Choroid plexus epithelial cell (primary cell): Measurements from ENCODE around the gene PALD1.
"Not testable (repeated sequence)": the region's sequence is repeated elsewhere in the genome, so short reads cannot be mapped to it uniquely, and the experiment has no call there.

Experiments
- DNase-seq: peaks from one replicate; pipeline ENCODE4 v3.0.0-alpha.2; 2010; ENCODE audit warnings: low read depth
- H3K4me3 ChIP-seq: 2 replicates; pipeline ENCODE4 v1.5.1; 2011; ENCODE audit warnings: low read depth, mild to moderate bottlenecking, control low read depth, low read length, moderate library complexity
- TF ChIP-seq, protein P1 (sequence below): conservative IDR thresholded peaks from 2 replicates; pipeline ENCODE4 v1.5.1; 2011; ENCODE audit warnings: low read depth, mild to moderate bottlenecking, control low read depth, inconsistent platforms, low read length, moderate library complexity

The PALD1 gene

DNA sequence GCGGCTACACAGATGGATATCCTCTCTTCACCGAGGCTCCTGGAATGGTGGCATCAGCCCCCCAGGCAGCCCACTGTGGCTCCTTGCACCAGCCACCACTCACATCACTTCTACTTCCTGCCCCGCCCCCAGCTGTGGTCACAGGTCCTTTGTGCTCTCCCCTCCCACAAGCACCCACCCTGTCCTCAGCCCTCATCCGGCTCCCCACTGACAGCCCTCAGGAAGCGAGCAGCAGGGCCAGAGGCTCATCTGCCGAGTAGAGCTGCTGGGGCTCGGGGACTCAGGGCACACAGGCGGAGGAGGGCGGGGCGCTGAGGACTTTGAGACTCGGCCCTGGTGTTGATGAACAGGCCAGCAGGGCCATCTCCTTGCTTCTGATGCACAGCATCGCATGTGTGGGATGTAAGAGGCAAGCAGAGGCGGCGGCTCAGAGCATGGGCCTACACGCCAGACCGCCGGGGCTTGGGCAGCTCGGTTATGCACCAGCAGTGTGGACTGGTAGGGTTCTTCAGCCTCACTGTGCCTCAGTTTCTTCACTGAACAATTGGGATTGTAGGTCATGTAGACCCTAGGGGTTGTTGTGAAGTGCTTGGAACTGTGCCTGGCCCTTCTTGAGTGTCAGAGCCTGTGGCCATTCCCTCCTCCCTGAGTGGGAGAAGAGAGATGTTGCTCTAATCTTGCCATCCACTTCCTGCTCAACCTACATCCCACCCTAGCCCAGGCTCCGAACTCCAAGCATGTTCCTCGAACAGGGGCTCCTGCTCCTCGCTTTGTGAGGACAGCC is 124.3 kb downstream of the PALD1 start, which contains the start of gene PRF1:
TSS of gene PRF1 (minus strand) at position 77 of the 784 bp plus-strand sequence. CDS start 1,839 bp downstream, outside the sequence.
- TF ChIP-seq, protein P1, sequence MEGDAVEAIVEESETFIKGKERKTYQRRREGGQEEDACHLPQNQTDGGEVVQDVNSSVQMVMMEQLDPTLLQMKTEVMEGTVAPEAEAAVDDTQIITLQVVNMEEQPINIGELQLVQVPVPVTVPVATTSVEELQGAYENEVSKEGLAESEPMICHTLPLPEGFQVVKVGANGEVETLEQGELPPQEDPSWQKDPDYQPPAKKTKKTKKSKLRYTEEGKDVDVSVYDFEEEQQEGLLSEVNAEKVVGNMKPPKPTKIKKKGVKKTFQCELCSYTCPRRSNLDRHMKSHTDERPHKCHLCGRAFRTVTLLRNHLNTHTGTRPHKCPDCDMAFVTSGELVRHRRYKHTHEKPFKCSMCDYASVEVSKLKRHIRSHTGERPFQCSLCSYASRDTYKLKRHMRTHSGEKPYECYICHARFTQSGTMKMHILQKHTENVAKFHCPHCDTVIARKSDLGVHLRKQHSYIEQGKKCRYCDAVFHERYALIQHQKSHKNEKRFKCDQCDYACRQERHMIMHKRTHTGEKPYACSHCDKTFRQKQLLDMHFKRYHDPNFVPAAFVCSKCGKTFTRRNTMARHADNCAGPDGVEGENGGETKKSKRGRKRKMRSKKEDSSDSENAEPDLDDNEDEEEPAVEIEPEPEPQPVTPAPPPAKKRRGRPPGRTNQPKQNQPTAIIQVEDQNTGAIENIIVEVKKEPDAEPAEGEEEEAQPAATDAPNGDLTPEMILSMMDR, result no peak
- H3K4me3 ChIP-seq, result no peak within 1 kb of the TSS
- no peak for DNase-seq

- TF ChIP-seq, protein P1, result no peak
- H3K4me3 ChIP-seq, result no peak overlapping the region
- DNase-seq, result no peak
Observed at GRCh38 chr10:70603449-70603801, 124.9 kb downstream of the PALD1 start.

- DNase-seq, result no peak
- TF ChIP-seq, protein P1, result no peak
- no peak overlapping the region for H3K4me3 ChIP-seq
Observed at GRCh38 chr10:70604106-70604505, 125.5 kb downstream of the PALD1 start.

DNA sequence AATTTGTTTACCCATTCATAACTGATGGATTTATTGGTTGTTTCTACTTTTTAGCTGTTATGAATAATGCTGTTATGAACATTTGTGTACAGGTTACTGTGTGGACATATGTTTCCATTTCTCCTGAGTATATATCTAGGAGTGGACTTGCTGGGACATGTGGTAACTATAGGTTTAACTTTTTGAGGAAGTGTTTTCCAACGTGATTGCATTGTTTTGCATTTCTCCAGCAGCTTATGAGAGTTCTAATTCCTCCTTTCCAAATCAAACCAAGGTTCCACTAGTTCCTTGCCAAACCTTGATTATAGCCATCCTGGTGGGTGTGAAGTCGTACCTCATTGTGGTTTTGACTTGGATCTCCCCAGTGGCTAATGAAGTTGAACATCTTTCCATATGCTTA is 126.6 kb downstream of the PALD1 start:
- no peak for DNase-seq
- no peak overlapping the region for H3K4me3 ChIP-seq
- TF ChIP-seq, protein P1, result no peak

DNA sequence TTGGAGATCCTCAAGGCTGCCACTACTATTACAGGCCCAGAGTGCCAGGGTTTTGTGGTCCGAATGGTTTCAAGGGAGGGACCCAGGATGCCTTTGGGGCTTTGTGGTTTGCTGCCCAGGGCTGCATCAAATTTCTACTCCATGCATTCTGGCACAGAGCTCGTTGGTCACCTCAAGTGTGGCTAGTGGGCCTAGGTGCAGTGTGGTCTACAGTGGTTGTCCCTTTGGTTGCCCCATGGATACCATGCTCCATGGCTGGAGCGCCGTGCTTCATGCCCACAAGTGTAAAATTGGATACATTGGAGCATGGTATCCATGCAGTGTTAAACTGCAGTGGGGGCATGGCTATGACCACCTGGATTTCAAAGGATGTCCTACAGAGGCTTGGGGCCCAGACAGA is 129.4 kb downstream of the PALD1 start:
- H3K4me3 ChIP-seq, result no peak overlapping the region
- DNase-seq, result no peak
- TF ChIP-seq, protein P1, result no peak

DNA sequence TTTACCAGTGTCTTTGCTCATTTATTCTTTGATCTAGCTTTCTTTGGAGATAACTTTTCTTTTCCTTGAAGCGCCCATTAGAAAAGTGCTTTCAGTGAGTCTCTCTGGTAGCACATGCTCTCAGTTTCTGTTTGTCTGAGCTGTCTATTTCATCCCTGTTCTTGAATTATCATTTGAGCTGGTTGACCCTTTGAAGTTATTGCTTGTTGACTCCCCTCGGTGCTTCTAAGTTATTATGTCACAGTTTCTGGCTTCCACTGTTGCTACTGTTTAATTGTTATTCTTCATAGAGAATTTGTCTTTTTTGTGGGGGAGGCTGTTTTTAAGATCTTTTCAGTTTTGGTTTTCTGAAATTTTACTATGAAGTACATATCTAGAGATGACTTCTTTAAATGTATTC is 135.4 kb downstream of the PALD1 start:
- TF ChIP-seq, protein P1, result no peak
- no peak overlapping the region for H3K4me3 ChIP-seq
- DNase-seq, result no peak

- DNase-seq, result not testable (repeated sequence)
Observed at GRCh38 chr10:70614364-70614763, 135.8 kb downstream of the PALD1 start.

More at GRCh38 chr10:70614364-70614763, 135.8 kb downstream of the PALD1 start:
- not testable (repeated sequence) for H3K4me3 ChIP-seq
